ENCODE results near the gene NEK11.

Gene NEK11

DNA sequence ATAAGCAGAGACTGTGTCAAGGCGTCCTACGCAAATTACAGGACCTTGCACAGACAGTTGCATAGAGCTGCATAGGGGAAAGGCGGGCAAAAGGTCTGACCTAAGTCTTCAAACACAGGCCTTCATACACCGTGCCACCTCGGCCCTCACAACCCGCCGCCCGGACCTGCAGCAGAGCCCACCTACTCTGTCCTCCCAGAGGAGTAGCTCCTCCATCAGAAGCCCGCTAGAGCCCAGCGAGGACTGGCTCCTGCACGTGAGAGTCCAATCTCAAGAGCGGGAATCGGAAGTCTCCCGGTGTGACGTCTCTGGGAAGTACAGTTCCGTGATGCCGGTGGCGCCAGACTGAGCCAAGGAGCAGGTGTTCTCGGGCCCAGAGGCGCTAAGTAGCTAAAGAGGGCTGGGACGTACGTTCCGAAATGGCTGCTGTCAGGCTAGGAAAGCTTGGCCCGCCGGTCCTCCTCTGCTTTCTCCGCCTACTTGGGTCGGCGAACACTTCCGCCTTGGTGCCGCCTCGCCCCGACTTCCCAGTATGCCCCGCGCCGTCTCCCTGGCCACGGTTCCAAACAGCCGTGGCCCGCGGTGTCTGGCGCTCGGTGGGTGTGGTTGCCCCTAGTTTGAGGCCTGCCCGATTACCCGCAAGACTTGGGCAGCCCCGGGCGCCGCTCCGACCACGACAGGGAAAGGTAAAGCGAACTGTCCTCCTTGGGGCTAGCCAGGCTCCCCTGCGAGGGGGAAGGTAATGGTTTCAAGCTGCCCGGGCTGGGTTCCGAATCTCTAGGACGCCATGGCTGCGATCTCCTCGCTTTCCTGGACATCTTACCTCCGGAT is at the start of gene NEK11, which contains the start of gene ASTE1:
TSS of gene NEK11 (plus strand) at position 557 of the 831 bp plus-strand sequence. CDS start 2,832 bp downstream, outside the sequence.
TSS of gene ASTE1 (minus strand) at position 505 of the 831 bp plus-strand sequence. CDS start 1,519 bp downstream, outside the sequence.
- peak; percentile 76 for DNase-seq (ENCODE audit: low read depth, low spot score)

DNA sequence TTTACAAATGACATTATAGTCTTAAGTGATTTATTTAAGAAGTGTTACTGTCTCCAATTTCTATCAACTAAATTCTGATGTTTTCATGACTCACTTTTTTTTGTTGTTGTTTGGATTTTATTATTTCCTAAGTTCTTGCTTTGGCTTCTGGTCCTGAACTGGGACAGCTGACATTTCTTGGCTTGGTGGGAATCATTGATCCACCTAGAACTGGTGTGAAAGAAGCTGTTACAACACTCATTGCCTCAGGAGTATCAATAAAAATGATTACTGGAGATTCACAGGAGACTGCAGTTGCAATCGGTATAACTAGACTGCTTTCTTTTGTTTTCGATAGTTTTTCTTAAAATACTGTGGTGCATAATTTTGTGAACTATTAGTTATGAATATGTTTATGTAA is 47.6 kb upstream of the NEK11 start:
- DNase-seq (ENCODE audit: low read depth, low spot score), result no peak

DNA sequence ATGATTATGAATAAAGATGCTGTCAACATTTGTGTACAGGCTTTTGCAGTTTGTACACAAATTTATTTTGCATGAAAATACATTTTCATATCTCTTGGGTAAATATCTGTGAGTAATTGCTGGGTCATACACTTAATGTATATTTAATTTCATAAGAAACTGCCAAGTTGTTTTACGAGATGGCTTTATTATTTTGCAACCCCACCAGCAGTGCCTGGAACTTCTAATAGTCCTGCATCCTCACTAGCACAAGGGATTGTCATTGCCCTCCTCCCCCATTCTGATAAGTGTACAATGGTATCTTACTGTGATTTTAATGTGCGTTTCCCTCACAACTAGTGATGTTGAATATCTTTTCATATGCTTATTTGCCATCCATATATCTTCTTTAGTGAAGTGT is 45.2 kb upstream of the NEK11 start:
- no peak for DNase-seq (ENCODE audit: low read depth, low spot score)

GRCh38 chr3:130990282-130990681 is 36.4 kb upstream of the NEK11 start:
- no peak for DNase-seq (ENCODE audit: low read depth, low spot score)

DNA sequence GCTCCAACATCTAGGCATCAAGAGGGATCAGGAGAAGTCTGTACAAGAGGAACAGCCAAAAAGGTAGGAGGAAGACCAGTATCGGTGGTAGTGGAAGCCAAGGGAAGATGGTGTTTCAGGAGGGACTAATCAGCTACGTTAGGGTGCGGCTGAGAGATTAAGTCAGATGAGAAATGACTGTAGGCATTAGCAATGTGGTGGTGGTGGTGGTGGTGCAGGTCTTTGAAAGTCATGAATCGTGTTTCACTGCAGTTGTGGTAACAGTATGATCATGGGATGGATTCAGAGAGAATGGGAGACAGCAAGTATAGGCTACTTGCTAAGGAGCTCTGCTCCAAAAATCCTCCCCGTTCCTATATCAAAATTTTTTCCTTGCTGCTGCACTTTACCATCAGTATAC is 35.6 kb upstream of the NEK11 start:
- DNase-seq (ENCODE audit: low read depth, low spot score), result no peak

- DNase-seq (ENCODE audit: low read depth, low spot score), result no peak
Measured at GRCh38 chr3:130992344-130992743, 34.3 kb upstream of the NEK11 start.

GRCh38 chr3:130997289-130997688 is 29.4 kb upstream of the NEK11 start:
- DNase-seq (ENCODE audit: low read depth, low spot score), result no peak

GRCh38 chr3:131001071-131001470 is 25.6 kb upstream of the NEK11 start:
- no peak for DNase-seq (ENCODE audit: low read depth, low spot score)

- DNase-seq (ENCODE audit: low read depth, low spot score), result no peak
Measured at GRCh38 chr3:131004603-131005002, 22.1 kb upstream of the NEK11 start.

DNA sequence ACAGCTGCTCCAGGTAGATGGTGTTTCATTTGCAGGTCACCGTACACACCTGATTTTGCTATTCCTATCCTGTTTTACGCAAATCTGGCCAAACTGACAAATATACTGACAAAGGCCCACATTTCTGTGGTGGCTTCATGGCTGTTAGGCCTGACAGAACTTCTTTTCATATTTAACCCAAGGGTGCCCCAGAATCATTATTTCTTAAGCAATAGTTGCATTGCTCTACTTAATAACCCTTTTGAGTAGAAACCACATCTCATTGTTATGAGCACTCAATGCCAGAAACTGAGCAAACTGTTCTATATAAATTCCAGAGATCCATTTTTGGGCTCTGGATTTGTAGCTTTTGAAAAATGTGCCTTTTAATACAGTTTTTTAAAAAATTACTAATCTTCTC is 19.4 kb upstream of the NEK11 start:
- DNase-seq (ENCODE audit: low read depth, low spot score), result no peak

- no peak for DNase-seq (ENCODE audit: low read depth, low spot score)
Measured at GRCh38 chr3:131007782-131008181, 18.9 kb upstream of the NEK11 start.

GRCh38 chr3:131008326-131008725 is 18.4 kb upstream of the NEK11 start:
- DNase-seq (ENCODE audit: low read depth, low spot score), result no peak

GRCh38 chr3:131009698-131010097 is 17.0 kb upstream of the NEK11 start:
- no peak for DNase-seq (ENCODE audit: low read depth, low spot score)

- no peak for DNase-seq (ENCODE audit: low read depth, low spot score)
Measured at GRCh38 chr3:131018970-131019369, 7.7 kb upstream of the NEK11 start.

DNA sequence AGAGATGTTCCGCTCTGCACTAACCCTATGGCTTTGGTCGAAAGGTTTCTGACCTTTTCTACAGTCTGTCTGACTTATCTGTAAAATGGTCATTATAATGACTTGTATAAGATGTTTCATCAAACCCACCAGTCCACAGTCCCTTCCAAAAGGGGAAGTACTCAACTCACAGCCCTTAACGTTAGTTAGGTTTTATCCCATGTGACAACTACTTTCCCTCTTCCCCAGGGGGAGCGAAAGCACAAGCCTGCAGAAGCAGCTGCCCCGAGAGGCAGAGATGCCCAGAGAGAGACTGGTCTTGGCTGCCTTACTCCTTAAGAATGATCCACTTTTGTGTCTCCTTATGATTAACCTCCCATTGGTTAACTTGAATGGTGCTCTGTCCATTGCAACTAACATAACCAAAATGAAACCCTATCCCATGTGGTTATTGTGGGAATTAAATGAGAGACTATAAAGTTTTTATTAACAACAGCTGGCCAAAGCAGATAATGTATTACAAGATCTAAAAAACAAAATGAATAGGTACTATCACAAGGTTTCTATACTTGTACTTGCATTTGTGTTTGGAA is 6.5 kb upstream of the NEK11 start:
- DNase-seq (ENCODE audit: low read depth, low spot score), result no peak

- no peak for DNase-seq (ENCODE audit: low read depth, low spot score)
Measured at GRCh38 chr3:131025539-131025938, 1.1 kb upstream of the NEK11 start.

- DNase-seq (ENCODE audit: low read depth, low spot score), result no peak
Measured at GRCh38 chr3:131028844-131029243, 2.2 kb downstream of the NEK11 start.

DNA sequence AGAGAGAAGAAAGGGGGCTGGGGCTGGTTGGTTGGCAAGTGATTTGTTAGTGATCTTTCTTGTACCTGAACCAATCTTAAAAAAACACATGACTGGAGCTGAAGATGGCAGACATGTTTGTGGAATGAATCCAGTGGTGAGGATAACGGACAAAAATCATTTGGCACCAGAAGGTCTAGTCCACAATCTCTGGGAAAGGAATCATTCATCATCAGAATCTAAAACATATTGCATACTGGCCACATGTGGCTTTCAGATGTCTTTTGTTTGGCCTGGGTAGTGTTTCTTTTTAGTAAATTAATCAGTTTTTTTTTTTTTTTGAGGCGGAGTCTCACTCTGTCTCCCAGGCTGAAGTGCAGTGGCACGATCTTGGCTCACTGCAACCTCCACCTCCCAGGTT is 5.0 kb downstream of the NEK11 start:
- DNase-seq (ENCODE audit: low read depth, low spot score), result no peak

DNA sequence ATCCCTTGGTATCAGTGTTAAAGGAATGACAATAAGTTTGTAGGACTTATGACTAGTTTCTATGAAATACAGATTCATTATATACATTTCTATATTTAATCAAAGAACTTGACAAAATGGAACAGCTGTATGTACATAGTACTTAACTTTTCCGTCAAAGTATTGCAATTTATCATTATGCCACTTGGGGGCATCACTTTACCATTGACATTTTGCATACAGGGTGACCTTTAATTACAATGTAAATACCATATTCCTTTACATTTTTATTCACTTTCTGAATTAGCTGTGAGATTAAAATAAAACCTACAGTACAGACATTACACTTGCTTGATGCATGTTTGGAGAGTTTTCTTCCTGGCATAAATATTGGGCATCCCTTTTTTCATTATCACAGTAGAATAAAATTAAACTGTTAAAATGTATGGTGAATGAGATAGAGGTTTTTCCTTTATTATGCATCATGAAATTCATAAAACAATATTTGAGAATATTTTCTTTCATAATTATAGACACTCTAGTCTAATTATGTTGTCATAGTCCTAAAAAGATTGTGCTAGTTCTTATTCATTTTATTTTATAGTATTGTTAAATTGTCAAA is 6.9 kb downstream of the NEK11 start:
- DNase-seq (ENCODE audit: low read depth, low spot score), result no peak

GRCh38 chr3:131036200-131036816 is 9.6 kb downstream of the NEK11 start:
- no peak for DNase-seq (ENCODE audit: low read depth, low spot score)

GRCh38 chr3:131036986-131037385 is 10.3 kb downstream of the NEK11 start:
- DNase-seq (ENCODE audit: low read depth, low spot score), result no peak

DNA sequence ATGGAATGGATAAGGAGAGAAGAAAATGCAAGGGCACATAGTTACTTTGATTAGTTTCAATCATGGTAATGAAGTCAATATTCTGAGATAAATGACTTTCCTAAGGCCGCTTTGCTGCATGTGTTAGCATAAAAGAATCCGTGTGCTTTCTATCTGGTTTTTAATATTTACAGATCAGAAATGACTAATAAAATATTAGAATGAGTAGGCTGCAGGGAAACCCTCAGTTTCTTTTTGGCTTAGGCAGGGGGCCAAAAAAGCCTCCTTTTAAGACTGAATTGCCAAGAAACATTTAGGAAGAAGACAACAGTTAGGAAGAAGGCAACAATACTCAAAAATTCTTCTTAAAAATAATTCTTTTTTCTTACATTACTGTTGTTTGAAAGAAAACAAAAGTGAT is 11.6 kb downstream of the NEK11 start:
- no peak for DNase-seq (ENCODE audit: low read depth, low spot score)
